ENCODE results near the gene COX7B2.

- TF ChIP-seq ZFP36 (IDR thresholded peaks at IDR 0.05; ENCODE audit: borderline replicate concordance, partially characterized antibody), result no peak
- TF ChIP-seq EP300 (IDR thresholded peaks at IDR 0.05), result no peak
Observed at GRCh38 chr4:46956451-46956850, 47.4 kb upstream of the COX7B2 start.
